Kidney tubule cell (primary cell): ENCODE data around the gene ZMIZ2.

Source experiments
- DNase-seq: peaks from one replicate; pipeline ENCODE4 v3.0.0-alpha.2; 2018; ENCODE audit warnings: low spot score

Gene ZMIZ2

GRCh38 chr7:44755698-44756627, 7.3 kb downstream of the ZMIZ2 start:
- DNase-seq, result peak; percentile 47

- DNase-seq, result no peak
Observed at GRCh38 chr7:44756904-44757303, 8.3 kb downstream of the ZMIZ2 start.

GRCh38 chr7:44757311-44757710, 8.7 kb downstream of the ZMIZ2 start:
- DNase-seq, result no peak

- no peak for DNase-seq
Observed at GRCh38 chr7:44757739-44758138, 9.1 kb downstream of the ZMIZ2 start.

GRCh38 chr7:44759246-44759645, 10.6 kb downstream of the ZMIZ2 start:
- DNase-seq, result no peak

GRCh38 chr7:44760034-44760580, 11.5 kb downstream of the ZMIZ2 start:
- no peak for DNase-seq

- DNase-seq, result no peak
Observed at GRCh38 chr7:44761207-44762161, 12.8 kb downstream of the ZMIZ2 start.

DNA sequence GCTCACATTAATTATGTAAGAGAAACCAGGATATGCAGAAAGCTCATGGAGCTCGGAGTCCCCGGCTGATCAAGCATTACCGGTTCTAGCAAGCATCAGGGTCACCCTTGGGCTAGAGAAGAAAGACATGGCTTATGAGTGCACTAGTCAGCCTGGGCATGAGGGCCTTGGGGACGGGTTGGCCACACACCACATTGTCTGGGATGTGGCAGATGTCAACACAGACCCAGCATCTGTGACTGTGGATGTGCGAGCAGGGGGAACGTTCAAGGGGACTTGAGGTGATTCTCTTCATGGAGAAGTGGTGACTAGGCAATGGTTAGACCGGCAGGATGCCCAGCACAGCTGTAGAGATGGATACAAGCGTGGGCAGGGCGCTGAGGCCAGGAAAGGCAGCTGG, 13.7 kb downstream of the ZMIZ2 start:
- DNase-seq, result no peak

DNA sequence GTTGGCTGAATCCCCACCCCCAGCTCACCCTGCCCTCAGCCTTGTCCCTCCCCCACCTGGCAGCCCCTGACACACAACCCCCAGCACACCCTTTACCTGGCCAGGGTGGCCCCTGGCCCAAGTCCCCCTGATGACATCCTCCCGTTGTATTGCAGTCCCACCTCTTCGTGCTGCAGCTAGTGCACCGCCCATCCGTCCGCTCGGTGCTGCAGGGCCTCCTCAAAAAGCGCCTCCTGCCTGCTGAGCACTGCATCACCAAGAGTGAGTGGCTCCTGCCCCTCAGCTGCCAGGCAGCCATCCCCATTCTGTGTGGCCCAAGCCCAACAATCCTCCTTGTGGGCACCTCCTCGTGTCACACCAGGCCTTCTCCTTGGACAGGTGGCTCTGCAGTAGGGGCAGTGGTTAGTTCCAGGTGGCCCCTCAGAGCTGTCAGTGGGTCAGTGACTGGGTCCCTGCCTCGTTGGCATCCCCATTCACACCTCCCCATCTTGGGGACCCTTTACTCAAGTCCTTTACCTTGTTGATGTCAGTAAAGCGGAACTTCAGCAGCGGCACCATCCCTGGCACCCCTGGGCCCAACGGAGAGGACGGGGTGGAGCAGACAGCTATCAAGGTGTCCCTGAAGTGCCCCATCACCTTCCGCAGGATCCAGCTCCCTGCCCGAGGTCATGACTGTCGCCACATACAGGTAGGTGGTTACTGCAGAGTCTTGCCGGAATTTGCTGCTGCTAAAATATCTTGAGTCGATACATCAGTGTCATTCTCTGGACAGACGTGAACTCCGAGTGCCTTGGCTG, 14.3 kb downstream of the ZMIZ2 start:
- DNase-seq, result no peak

DNA sequence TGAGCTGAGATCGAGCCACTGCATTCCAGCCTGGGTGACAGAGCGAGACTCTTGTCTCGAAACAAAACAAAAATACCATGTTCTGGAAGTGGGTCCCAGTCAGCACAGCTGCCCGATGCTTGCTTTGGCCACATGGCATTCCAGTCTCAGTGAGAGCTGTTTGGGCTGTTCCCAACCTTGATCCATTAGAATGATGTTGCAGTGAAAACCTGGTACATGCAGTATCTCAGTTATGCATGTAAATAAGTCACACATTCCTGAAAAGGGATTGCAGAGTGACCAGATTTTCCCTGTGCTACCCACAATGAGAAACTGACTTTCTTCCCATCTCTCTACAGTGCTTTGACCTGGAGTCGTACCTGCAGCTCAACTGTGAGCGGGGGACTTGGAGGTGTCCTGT, 15.4 kb downstream of the ZMIZ2 start:
- no peak for DNase-seq

DNA sequence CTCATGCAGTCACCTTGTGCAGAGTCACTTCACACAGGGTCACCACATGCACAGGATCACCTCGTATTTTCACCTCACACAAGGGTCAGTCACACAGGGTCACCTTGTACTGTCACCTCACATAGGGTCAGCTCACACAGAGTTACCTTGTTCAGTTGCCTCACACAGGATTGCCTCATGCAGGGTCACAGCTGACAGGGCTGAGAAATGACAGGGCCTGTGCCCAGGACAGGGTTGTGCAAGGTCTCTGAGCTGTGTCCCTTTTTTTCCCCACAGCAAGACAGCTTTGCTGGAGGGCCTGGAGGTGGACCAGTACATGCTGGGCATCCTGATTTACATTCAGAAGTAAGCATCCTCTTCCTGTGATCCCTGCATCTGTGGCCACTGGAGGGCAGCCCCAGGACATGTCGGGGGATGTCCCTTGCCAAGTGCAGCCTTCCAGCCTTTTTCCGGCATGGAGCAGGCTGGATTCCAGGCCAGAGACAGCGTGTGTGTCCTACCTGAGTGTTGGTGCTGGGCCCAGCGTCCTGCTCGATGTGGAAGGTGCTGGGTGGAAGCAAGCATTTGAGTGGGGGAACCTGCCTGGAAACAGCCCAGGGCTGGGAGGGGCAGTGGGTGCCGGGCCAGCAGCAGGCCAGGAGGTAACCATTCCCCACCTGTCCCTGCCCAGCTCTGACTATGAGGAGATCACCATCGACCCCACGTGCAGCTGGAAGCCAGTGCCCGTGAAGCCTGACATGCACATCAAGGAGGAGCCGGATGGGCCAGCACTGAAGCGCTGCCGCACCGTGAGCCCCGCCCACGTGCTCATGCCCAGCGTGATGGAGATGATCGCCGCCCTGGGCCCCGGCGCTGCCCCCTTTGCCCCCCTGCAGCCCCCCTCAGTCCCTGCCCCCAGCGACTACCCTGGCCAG, 16.3 kb downstream of the ZMIZ2 start:
- no peak for DNase-seq

DNA sequence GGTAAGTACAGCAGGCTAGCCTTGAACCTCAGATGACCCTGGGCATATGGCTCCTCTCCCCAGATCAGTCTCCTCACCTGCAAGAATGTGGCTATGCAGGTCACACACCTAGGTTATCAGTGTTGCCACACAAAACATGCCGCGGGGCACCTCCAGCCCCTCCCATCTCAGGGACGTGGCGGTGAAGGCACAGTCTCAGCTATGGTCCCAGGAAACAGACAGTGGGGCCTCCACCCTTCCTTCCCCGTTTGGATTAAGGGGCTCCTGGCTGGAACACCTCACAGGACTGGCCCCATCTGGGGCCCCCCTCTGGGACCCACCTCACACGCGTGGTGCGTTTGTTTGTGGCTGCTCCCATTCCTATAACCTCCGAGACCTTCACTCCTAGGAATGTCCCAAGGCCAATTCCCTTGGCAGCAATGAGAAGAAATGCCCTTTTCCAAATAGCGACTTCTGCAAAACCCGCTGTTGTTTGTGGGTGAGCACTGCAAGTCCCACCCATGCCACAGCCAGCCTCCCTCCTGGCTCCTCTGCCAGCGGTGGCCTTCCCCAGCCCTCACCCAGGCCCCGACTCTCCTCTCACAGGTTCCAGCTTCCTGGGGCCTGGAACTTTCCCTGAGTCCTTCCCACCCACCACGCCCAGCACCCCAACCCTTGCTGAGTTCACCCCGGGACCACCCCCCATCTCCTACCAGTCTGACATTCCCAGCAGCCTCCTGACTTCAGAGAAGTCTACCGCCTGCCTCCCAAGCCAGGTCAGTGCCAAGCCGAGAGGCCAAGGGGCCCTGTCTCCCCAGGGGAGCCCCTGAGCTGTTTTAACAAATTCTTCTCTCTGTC, 17.1 kb downstream of the ZMIZ2 start:
- no peak for DNase-seq

GRCh38 chr7:44766416-44766801, 17.8 kb downstream of the ZMIZ2 start:
- no peak for DNase-seq

GRCh38 chr7:44767134-44767911, 18.7 kb downstream of the ZMIZ2 start:
- no peak for DNase-seq

DNA sequence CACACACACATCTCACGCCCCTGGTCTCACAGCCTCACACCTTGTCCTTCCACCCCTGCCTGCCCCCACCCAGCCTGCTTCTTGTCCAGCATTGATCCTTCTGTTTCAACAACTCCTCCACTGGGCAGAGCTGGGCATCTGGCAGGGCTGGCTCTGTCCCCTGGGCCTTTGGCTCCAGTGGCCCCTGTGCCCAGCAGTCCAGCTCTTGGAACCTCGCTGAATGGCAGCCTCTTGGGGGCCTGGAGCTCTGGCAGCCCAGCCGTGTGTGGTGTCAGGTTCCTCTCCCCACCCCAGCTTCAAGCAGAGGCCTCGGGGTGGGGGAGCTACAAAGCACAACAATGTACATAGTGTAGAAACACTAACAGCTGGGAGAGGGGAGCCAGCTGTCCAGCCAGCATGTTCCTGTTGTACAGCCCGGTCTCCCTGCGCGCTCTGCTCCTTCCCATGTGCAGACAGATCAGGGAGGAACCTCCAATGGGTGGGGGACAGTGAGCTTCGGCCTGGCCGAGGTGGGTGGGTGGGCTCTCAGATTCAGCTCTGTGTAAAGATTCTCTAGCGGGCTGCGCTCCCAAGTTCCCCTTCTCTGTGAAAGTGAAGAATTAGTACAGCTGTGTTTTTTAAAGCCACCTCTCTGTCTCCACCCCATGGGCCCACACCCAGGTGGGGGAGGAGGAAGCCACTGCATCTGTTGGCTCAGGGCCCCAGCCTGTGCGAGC, 19.4 kb downstream of the ZMIZ2 start:
- no peak for DNase-seq

DNA sequence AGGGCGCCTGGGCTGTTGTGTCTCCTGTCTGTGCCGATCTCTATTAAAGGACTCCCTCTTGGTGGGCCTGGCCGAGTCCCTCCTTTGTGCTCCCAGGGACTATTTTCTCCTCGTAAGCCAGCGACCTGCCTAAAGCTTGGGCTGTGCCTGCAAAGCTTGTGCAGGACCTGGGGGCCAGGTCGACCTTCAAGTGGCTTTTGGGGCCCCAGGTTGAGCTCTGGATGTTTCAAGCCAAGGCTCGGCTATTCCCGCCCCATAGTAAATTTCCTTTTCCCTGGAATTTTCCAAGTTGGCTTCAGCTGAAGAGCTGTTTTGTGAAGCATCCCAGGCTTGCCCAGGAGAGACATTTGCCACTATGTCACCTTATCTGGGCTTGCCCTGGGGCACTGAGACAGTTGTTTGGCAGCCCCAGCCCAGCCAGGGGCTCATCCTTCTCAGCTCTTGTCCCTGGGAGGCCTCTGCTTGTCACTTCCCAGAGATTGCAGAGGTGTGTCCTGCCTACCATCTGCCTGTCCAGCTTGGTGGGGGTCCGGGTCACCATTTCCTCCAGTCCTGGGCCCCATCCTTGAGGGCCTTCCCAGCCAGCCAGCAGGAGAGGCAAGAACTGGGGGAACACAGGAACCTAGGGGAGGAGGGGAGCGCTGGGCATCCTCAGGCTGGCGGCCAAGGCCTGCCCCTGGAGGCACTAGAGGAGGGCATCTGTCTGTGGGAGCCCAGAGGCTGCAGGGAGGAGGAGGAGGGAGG, 20.2 kb downstream of the ZMIZ2 start:
- DNase-seq, result no peak

GRCh38 chr7:44769376-44769775, 20.7 kb downstream of the ZMIZ2 start:
- no peak for DNase-seq
